Muscle layer of colon (tissue), 2 donors: ENCODE data around the gene NDUFA3.
A peak's percentile ranks its signal among the peaks of the same experiment; 100 is the strongest.

ENCODE experiments used
- H3K27ac ChIP-seq: one replicate; pipeline ENCODE4 v1.7.0; 2013; ENCODE audit warnings: low read depth, mild to moderate bottlenecking, low read length, moderate library complexity
- H3K27me3 ChIP-seq, 2 donors: one replicate each; pipeline ENCODE4 v1.7.0; 2013; ENCODE audit warnings: low read length in 2 of 2, mild to moderate bottlenecking in 2 of 2; ENCODE audit not compliant: insufficient read depth in 2 of 2, control insufficient read depth in 1 of 2
- H3K36me3 ChIP-seq: one replicate; pipeline ENCODE4 v1.7.0; 2013; ENCODE audit warnings: mild to moderate bottlenecking, low read length; ENCODE audit not compliant: insufficient read depth
- H3K4me1 ChIP-seq: one replicate; pipeline ENCODE4 v1.7.0; 2013; ENCODE audit warnings: mild to moderate bottlenecking, low read length; ENCODE audit not compliant: insufficient read depth
- H3K4me3 ChIP-seq, 2 donors: one replicate each; pipeline ENCODE4 v1.7.0; 2013; ENCODE audit warnings: low read length in 2 of 2, low read depth in 1 of 2, mild to moderate bottlenecking in 1 of 2, moderate library complexity in 1 of 2
- H3K9ac ChIP-seq: one replicate; pipeline ENCODE4 v1.7.0; 2013; ENCODE audit warnings: low read length
- H3K9me3 ChIP-seq: one replicate; pipeline ENCODE4 v1.7.0; 2013; ENCODE audit warnings: mild to moderate bottlenecking, low read length
- donor health status: abdominal sarcoma.
- donor health status: Adenocarcinoma of cecum.

Gene NDUFA3

DNA sequence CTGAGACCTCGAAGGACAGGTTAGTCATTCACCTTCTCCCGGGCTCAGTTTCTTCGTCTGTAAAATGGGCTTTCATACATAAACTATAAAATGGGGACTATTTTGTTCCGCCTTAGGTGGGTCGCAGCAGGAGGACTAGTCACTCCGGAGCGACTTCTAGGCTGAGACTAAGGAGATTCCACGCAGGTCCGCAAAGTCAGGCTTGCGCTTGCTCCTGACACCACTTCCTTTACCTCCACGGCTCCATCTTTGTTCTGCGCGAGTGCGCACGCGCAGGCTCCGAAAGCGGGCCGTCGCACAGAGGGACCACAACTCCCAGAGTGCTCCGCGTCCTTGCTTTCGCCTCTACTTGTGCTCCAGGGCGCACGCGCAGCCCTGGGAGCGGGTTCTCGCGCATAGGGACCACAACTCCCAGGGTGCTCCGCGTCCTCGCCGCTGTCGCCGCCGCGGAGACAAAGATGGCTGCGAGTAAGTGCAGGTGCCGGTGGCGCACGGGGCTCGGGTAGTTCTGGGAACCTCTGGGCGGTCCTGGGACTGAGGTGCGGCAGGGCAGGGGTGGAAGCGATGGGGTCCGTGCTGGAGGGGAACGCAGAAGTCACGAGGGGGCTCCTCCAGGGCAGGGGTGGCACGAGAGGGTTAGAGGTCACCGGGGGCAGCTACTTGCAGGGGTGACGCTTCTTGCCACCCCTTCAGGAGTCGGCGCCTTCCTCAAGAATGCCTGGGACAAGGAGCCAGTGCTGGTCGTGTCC lies at the start of gene NDUFA3:
TSS of gene NDUFA3 (plus strand) at position 435 of the 749 bp plus-strand sequence. CDS start at position 459, 24 bp downstream.
- Histone ChIP-seq H3K4me1 (peaks cover 6% of the 10 kb centered on the region), H3K4me3 (peak within 1 kb of the TSS; percentile 67 to 89), H3K27ac (peak within 1 kb of the TSS; percentile 80), H3K36me3 (peaks cover 11% of the 10 kb centered on the region), H3K9ac (peak within 1 kb of the TSS; percentile 78), H3K9me3 (no peaks in the 10 kb centered on the region), H3K27me3 (no peaks in the 10 kb centered on the region)

DNA sequence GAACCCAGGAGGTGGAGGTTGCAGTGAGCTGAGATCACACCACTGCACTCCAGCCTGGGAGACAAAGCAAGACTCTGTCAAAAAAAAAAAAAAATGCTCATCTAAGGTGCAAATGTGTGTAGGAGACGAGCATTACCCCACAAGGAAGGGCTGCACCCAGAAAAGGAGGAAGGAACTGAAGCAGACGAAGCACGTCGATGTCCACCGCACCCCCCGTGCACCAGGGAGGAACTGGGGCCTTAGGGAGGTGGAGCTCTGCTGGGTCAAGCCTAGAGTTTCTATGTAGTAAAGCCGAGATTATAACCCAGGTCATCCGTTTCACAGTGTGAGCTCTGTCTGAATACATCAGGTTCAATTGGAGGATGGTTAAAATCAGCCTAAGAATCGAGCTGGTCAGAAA lies 40.0 kb upstream of the NDUFA3 start:
- H3K4me1 ChIP-seq: no peaks in the 10 kb centered on the region
- H3K4me3 ChIP-seq: no peak overlapping the region
- no peaks in the 10 kb centered on the region for H3K9me3 ChIP-seq
- no peaks in the 10 kb centered on the region for H3K27me3 ChIP-seq
- no peak overlapping the region for H3K27ac ChIP-seq
- H3K36me3 ChIP-seq: no peaks in the 10 kb centered on the region
- H3K9ac ChIP-seq: no peak overlapping the region

DNA sequence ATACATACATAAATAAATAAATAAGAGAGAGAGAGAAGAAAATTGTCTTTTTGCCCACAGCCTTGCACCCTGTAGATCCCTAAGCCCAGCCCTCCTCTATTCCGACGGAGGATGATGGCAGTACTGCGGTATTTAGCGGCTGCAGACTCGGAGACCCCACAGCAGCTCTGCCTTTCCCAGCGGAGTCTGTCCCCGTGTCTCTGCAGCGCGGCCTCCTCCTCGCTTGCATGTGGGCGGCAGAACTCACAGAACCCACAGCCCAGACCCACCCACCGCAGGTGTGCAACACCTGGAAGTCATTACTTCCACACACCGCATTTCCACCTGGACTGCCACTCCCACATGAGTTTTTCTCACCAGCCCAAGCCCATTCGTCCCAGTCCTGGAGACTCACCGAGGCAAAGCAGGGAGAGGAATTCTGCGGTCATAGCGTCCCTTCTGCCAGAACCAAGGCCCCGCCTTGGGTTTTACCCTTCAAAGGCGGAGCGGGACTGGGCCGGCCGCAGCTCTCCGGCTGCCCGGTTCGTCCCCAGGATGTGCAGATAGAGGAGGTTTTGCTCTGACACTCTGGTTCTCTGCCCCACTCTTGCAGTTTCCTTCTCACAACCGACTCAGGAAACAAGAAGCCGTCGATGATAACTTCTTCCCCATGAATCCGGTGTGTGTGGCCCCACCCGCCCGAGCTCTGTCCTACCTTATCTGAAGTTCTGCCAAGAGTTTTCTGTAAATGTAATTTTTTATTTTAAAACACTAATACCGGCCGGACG lies 39.1 kb upstream of the NDUFA3 start, which contains the start of gene VSTM1:
TSS of gene VSTM1 (minus strand) at position 548 of the 767 bp plus-strand sequence. CDS start at position 428, 120 bp downstream.
- H3K36me3 ChIP-seq: no peaks in the 10 kb centered on the region
- H3K9me3 ChIP-seq: no peaks in the 10 kb centered on the region
- no peak within 1 kb of the TSS for H3K4me3 ChIP-seq

DNA sequence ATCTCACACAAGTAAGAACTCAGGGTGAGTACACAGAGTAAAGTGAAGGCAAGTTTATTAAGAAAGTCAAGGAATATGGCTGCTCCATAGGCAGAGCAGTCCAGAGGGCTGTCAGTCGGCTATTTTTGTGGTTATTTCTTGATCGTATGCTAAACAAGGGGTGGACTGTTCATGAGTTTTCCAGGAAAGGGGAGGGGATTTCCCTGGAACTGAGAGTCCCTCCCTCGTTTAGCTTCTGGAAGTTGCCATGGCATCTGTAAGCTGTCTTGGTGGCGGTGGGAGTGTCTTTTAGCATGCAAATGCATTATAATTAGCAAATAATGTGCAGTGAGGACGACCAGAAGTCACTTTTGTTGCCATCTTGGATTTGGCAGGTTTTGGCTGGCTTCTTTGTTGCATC lies 33.2 kb upstream of the NDUFA3 start:
- H3K27ac ChIP-seq: no peak overlapping the region
- H3K36me3 ChIP-seq: no peaks in the 10 kb centered on the region
- H3K4me1 ChIP-seq: no peaks in the 10 kb centered on the region
- no peaks in the 10 kb centered on the region for H3K9me3 ChIP-seq
- H3K9ac ChIP-seq: no peak overlapping the region
- no peaks in the 10 kb centered on the region for H3K27me3 ChIP-seq
- H3K4me3 ChIP-seq: no peak overlapping the region

More for the DNA sequence above, 39.1 kb upstream of the NDUFA3 start, which contains the start of gene VSTM1:
- Histone ChIP-seq H3K4me1 (no peaks in the 10 kb centered on the region), H3K27ac (no peak within 1 kb of the TSS), H3K9ac (no peak within 1 kb of the TSS), H3K27me3 (no peaks in the 10 kb centered on the region)

DNA sequence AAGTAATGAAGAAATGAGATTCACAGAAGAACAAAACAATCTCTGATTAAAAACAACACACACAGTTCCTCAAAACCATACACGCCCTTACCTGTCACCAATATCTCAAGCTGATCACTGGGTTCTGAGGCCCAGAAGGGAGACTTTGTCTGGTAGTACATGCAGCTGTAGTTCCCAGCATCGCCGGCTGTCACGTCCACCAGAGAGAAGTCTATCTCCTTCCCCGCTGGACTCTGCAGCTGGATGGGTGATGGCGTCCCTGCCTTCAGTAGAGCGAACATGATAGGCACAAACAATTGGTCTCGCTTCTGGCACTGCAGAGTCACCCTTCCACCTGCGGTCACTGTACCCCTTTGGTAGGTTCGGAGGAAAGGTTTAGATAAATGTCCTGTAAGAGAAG lies 28.8 kb upstream of the NDUFA3 start:
- H3K27me3 ChIP-seq: no peaks in the 10 kb centered on the region
- no peaks in the 10 kb centered on the region for H3K4me1 ChIP-seq
- H3K27ac ChIP-seq: no peak overlapping the region
- H3K4me3 ChIP-seq: no peak overlapping the region
- no peak overlapping the region for H3K9ac ChIP-seq
- H3K36me3 ChIP-seq: no peaks in the 10 kb centered on the region
- no peaks in the 10 kb centered on the region for H3K9me3 ChIP-seq

DNA sequence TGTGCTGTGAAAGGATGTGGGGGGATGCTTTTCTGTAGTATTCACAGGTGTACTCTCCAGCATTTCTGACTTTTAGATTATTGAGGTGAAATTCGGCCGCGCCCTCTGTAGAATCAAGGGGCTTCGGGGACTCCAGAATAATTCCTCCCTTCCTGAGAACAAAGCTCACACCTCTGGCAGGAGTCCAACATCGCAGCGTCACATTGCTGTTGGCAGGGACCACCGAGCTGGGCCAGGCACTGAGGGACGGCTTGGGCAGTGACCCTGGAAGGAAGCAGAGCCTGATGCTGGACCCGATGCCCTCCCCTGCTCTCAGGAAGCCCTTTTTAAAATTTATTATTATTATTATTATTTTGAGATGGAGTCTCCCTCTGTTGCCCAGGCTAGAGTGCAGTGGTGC lies 27.8 kb upstream of the NDUFA3 start:
- no peaks in the 10 kb centered on the region for H3K9me3 ChIP-seq
- no peaks in the 10 kb centered on the region for H3K36me3 ChIP-seq
- no peak overlapping the region for H3K9ac ChIP-seq
- no peak overlapping the region for H3K4me3 ChIP-seq
- no peak overlapping the region for H3K27ac ChIP-seq
- H3K27me3 ChIP-seq: no peaks in the 10 kb centered on the region
- H3K4me1 ChIP-seq: no peaks in the 10 kb centered on the region

DNA sequence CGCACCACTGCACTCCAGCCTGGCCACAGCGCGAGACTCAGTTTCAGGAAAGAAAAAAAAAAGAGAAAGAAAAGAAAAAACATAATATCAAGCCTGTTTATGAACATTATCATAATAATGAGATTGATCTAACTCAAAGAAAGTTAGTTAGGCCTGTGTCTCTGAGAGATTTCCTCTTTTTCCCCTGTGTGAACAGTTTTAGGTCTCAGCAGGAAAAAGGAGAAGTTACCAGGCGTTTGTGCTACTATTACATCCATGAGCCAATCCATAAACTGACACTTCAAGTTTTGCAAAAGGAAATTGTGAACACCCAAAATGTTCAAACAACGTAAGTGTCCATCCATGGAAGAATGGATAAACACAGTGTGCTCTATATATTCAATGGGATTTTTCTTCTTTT lies 25.3 kb upstream of the NDUFA3 start:
- Histone ChIP-seq H3K27ac (no peak overlapping the region), H3K4me1 (no peaks in the 10 kb centered on the region), H3K36me3 (no peaks in the 10 kb centered on the region), H3K4me3 (no peak overlapping the region), H3K9me3 (peaks cover 6% of the 10 kb centered on the region), H3K9ac (no peak overlapping the region), H3K27me3 (no peaks in the 10 kb centered on the region)

DNA sequence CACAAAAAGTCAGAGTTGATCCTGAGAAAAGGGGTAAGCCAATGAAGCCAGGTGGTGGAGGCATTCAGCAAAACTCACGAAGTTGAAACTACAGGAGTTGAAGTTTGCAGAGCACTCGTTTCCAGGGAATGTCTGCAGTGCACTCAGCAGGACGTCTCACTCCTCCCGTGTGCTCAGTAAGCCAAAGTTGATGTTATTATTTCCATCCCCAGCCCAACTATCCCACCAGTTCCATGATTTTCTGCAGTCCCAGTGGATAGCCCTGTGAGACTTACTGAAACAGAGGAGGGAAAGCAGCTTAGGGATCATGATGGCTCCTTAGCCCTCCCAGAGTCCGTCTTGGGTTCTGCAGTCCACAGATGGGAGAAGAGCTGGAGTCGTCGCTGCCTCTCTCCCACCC lies 21.6 kb upstream of the NDUFA3 start, which contains the start of gene TARM1:
TSS of gene TARM1 (minus strand) at position 334 of the 400 bp plus-strand sequence. CDS start at position 309, 25 bp downstream.
- no peak within 1 kb of the TSS for H3K4me3 ChIP-seq
- H3K27ac ChIP-seq: no peak within 1 kb of the TSS
- no peaks in the 10 kb centered on the region for H3K36me3 ChIP-seq
- H3K27me3 ChIP-seq: no peaks in the 10 kb centered on the region
- no peak within 1 kb of the TSS for H3K9ac ChIP-seq
- no peaks in the 10 kb centered on the region for H3K4me1 ChIP-seq
- peaks cover 6% of the 10 kb centered on the region for H3K9me3 ChIP-seq

DNA sequence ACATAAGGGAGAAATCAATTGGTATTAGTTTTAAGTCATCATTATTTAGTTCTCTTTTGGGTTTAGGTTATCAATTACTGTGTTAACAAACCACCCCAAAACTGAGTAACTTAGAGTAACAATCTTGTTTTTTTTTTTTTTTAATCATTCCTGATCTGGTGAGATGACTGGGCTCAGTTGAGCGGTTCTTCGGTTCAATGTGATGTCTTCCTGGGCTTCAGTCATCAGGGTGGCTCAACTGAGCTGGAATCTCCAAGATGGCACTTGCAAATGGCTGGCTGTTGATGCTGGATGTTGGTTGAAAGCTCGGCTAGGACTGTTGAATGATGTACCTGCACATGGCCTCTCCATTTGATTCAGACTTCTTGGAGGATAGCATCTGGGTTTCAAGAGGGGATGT lies 18.2 kb upstream of the NDUFA3 start:
- no peak overlapping the region for H3K9ac ChIP-seq
- H3K27me3 ChIP-seq: no peaks in the 10 kb centered on the region
- no peak overlapping the region for H3K27ac ChIP-seq
- H3K36me3 ChIP-seq: no peaks in the 10 kb centered on the region
- peaks cover 6% of the 10 kb centered on the region for H3K9me3 ChIP-seq
- no peak overlapping the region for H3K4me3 ChIP-seq
- H3K4me1 ChIP-seq: no peaks in the 10 kb centered on the region

DNA sequence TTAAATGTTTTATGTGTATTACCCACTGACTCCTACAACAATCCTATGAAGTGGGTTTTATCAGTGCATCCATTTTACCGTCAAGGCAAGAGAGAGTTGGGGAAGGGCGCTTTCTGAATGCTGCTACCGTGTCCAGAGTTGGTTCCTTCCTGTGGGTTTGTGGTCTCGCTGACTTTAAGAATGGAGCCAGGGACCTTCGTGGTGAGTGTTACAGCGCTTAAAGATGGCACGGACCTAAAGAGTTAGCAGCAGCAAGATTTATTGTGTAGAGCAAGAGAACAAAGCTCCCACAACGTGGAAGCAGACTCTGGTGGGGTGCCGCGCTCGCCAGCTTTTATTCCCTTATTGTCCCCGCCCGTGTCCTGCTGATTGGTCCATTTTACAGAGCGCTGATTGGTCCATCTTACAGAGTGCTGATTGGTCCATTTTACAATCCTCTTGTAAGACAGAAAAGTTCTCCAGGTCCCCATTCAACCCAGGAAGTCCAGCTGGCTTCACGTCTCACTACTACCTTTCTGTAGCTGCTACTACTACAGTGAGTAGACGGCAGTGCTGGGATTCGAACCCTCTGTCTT lies 8.1 kb upstream of the NDUFA3 start:
- no peaks in the 10 kb centered on the region for H3K4me1 ChIP-seq
- H3K36me3 ChIP-seq: no peaks in the 10 kb centered on the region
- peaks cover 0 to 23% of the 10 kb centered on the region in 2 donors for H3K27me3 ChIP-seq
- no peak overlapping the region for H3K4me3 ChIP-seq
- no peak overlapping the region for H3K27ac ChIP-seq
- no peak overlapping the region for H3K9ac ChIP-seq
- no peaks in the 10 kb centered on the region for H3K9me3 ChIP-seq

DNA sequence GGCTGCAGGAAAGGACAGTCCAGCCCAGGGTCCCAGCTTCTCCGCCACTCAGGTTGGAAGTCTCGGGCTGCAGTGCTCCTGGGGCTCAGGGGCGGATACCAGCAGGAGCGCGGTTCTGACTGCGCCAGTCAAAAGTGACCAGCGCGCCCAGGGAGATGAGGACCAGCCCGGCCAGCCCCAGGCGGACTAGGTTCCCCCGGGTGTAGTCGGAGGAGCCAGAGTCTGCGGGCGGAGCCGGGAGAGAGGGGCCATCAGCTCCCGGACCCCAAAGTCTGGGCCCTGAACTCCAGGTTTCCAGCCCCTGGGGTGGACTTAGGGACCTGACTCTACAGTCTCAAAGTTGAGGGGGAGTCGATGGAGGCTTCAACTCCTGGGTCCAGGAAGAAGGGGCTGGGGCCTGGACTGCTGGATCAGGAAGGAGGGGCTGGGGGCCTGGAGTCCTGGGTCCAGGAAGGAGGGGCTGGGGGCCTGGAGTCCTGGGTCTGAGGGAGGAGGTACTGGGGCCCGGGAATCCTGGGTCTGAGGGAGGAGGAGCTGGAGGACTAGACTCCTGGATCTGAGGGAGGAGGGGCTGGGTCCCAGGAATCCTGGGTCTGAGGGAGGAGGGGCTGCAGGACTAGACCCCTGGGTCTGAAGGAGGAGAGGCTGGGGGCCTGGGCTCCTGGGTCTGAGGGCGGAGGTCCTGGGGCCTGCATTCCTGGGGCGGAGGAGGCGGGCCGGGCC lies 7.4 kb upstream of the NDUFA3 start:
- Histone ChIP-seq H3K4me1 (no peaks in the 10 kb centered on the region), H3K9ac (no peak overlapping the region), H3K36me3 (no peaks in the 10 kb centered on the region), H3K27me3 (peaks cover 0 to 23% of the 10 kb centered on the region in 2 donors), H3K9me3 (no peaks in the 10 kb centered on the region), H3K4me3 (peak overlapping the region; percentile 11 to 45), H3K27ac (no peak overlapping the region)
